ENCODE results near the gene CD180.

DNA sequence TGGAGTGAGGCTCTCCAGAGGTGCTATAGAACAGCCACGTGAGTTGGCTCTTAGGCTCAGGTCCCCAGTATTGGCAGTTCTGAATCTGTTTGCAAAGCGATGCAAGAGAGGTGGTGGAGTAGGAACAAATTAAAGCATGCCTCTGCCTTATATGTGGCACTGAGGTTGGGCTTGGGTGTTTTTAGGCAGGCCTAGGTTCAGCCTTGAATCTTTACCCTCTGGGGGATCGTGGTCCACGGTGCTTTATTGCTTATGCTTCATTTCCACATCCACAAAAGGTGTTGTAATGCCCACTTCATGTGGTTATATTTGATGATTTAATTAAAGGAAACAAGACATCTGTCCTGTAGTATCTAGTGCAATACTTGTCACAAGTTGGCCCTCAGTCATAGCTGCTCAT, 56.2 kb downstream of the CD180 start:
- TF ChIP-seq EZH2 (IDR thresholded peaks at IDR 0.05): no peak
- no peak for TF ChIP-seq FOXP2 (optimal IDR thresholded peaks at IDR 0.05; ENCODE audit: control extremely low read depth, extremely low read length, insufficient read depth)
- no peak for TF ChIP-seq POLR2AphosphoS5 (IDR thresholded peaks at IDR 0.05; ENCODE audit: borderline replicate concordance, low read depth, low read length)

All from SK-N-MC (cell line).